GM21619 (cell line): ENCODE results near the gene ANKRD44.
A peak's percentile ranks its signal among the peaks of the same experiment; 100 is the strongest.

Source experiments
- ATAC-seq: cut with Tn5 transposase; IDR thresholded peaks from one replicate; pipeline ENCODE4 v1.9.1; 2021; ENCODE audit not compliant: unreplicated experiment

The ANKRD44 gene

GRCh38 chr2:197264332-197264731 lies 46.2 kb downstream of the ANKRD44 start:
- no peak for ATAC-seq

- no peak for ATAC-seq
Measured at GRCh38 chr2:197263077-197263476, 47.5 kb downstream of the ANKRD44 start.

DNA sequence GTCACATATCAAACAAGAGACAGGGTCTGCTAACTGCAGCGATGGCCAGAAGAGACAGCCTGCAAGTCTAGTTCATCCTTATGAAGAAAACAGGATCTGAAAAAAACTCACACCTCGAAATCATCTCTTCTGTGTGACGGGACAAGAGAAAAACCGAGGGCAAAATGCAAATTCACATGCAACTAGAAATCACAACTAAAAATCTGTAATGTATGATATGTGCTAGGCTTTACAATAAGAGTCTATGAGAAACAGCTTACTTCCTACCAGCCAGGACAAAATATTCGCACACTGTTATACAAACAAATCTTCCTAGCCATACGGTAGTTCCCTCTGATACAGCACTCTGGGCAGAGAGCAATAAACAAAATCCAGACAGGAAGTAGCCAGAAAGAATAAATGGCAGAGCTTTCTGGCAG lies 48.8 kb downstream of the ANKRD44 start:
- ATAC-seq = peak; percentile 60

DNA sequence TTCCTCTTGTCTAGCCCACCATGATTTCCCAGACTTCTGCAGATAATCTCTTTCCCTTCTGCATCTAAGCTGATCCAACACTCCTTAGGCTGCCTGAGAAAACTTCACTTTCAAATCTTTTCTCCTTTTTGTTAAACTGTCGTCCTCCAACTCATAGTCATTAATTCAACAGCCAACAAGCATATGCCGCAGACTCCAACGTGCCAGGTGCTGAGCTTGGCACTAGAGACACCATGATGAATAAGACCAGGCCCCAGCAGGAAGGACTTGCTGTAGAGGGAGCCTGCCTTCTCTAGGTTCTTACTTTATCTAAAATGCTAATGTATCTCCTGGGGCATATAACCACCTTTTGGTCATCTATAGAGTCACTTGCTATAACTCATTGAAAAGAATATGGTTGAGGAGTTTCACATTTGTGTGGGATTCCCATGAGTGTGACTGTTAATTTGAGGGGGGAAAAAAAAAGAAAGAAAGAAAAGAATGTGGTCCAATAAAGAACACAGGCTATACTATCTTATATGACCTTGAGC lies 51.0 kb downstream of the ANKRD44 start:
- ATAC-seq = no peak

- ATAC-seq = no peak
Measured at GRCh38 chr2:197258580-197258979, 52.0 kb downstream of the ANKRD44 start.

DNA sequence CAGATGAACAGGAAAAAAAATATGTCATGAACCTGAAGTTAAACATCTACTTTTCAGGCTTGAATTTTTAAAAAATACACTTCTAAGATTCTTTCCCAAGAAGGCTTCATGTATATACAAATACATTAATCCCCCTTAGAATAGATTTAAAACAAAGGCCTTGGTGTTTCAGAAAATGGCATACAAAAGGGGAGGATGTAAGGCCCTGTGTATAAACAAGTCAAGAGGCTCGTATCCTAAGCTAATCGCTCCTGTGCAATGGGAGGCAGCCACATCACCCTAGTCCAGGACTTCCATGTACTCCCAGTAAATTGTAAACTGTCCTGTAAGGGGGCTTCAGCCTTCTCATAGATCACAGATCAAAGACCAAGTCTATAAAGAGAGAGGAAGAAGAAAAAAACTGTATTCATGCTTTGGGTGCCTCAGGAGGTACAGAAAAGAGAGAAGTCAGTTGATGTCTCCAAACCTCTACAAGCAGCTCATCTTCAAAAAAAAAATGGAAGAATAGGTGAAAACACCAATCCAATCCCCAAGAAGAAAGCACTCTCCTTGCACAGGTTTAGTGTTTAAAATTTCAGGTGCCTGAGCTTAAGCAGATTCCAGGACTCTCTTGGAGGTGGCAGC lies 53.9 kb downstream of the ANKRD44 start:
- no peak for ATAC-seq

- peak; percentile 3 for ATAC-seq
Measured at GRCh38 chr2:197256021-197256420, 54.6 kb downstream of the ANKRD44 start.

- peak; percentile 93 for ATAC-seq
Measured at GRCh38 chr2:197255543-197255942, 55.0 kb downstream of the ANKRD44 start.

DNA sequence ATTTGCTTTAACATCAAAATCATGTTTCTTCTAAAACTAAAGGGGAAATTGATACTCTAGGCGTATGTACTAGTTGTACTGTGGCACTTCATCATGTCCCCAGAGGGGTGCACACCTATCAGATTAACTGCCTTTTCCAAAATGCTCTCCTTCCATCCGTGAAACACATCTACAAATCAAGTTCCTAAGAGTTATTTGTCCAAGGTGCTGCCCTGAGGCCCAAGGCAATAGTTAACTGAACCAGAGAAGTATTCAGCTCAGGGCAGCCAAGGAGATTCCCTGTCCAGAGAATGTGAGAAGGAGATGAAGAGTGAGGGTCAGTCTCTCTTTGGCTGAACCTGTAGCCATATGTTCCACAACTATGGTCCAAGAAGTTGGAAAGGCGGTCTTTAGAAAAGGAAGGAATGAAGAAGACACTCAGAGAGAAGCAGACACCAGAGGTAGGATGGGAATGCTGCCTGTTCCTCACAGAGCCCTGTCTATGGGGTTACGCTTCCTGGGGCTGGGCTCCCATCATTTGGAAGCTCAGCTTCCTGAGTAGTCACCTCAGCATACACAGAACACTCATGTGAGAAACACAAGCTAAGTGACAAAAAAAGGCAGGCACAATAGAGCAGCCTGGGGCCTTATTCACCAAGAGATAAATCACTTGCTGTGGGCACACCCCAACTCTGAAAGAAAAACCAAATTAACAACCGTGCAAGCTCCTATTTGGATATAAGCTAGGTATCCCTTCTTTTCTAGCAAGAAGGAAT lies 55.6 kb downstream of the ANKRD44 start:
- peak; percentile 25 for ATAC-seq

GRCh38 chr2:197251576-197251975 lies 59.0 kb downstream of the ANKRD44 start:
- ATAC-seq = no peak

GRCh38 chr2:197251163-197251562 lies 59.4 kb downstream of the ANKRD44 start:
- no peak for ATAC-seq

GRCh38 chr2:197250084-197250397 lies 60.5 kb downstream of the ANKRD44 start:
- no peak for ATAC-seq

GRCh38 chr2:197249381-197250083 lies 61.0 kb downstream of the ANKRD44 start:
- no peak for ATAC-seq

DNA sequence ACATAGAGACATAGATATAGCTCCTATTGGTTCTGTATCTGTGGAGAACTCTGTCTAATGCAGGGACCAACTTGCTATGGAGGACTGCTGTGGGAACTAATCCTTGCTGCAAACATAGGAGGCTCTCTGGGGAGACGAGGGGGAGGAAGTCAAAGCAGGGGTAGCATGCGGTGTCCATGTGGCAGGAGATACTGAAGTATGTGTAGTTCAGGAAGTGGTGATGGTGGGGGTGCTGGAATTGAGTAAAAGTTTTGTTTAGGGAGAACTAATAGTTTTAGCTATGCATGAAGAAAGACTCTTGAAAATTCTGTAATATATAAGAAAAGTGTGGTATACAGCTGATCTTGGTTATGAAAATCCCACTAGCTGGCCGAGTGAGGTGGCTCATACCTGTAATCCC lies 62.0 kb downstream of the ANKRD44 start:
- ATAC-seq = no peak

DNA sequence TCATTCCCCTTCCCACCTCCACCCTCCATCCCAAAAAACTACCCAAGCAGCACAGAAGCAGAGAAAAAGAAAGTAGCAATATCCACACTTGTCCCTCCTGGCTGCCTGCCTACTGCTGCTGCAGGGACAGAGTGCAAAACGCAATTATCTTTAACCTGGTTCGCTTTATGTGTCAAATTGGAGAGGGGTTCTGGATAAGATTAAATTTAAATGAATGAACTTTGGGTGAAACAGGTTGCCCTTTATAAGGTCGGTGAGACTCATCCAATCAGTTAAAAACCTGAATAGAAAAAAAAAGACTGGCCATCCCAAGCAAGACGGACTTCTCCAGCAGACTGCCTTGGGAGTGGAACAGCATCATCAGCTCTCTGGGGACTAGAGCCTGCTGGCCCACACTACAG lies 62.6 kb downstream of the ANKRD44 start:
- ATAC-seq = no peak

- no peak for ATAC-seq
Measured at GRCh38 chr2:197247083-197247482, 63.5 kb downstream of the ANKRD44 start.

DNA sequence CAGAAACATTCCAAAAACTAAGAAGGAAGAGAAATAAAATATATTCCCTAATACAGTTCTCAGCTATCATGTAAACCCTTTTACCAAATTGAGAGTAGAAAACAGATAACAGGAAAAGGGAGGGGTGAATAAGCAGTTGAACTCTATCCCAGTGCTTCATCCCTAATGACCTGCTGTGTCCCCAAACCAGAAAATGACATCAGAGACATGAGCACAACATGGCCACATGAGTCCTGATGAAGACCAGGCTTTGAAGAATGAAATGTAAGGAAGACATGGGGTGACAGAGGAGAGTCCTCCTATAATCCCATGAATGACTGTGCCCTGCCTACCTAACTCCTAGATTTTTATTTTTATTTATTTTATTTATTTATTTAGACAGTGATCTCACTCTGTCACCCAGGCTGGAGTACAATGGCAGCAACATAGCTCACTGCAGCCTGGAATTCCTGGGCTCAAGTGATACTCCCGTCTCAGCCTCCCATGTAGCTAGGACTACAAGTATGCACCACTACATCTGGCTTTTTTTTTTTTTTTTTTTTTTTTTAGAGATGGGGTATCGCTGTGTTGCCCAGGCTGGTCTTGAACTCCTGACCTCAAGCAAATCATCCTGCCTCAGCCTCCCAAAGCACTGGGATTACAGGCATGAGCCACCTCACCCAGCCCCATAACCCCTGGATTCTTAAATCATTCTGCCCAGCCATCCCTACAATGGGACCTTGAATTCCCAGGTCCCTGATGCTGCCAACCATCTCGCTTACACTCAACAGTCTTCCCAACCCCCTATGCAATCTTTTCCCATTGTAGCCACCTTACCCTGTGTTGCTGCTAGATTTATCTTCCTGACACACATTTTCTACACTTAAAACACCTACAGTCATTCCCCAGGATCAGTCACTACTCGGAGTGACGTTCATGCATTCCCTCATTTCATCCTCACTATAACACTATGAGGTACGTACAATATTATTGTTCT lies 64.5 kb downstream of the ANKRD44 start:
- no peak for ATAC-seq

DNA sequence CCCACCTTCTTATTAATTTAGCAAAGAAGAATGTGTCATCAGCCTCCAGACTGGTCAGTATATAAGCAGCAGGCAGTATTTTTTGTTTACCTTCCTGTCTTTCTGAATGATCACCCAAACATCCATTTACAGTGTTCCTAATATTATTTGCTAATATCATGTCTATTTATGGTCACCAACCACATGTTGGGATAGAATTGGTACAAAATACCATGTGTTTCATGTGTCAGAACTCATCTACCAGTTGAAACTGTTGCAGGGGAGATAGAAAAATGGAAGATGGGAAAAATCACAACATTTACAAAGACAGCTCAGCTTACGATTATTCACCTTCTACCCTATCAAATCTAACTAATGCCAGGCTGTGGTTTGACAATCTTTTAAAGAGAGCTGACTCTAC lies 66.2 kb downstream of the ANKRD44 start:
- no peak for ATAC-seq

DNA sequence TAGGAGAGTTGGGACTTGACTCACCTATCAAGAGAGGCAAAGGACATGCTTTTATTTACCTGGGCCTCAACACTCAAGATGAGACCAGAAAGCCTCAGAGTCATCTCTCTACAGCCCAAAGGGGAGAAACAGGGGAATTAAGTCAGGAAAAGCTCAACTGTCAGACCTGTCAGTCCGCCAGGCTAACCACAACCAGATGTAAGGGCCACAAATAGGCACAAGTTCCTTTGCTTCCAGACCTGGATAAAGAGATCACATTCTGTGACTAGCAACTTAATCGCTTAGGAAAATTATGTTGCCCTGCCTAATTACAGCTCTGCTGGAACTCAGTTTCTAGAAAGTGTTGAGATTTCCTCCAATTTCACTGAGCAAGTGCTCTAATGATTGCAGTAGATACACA lies 67.9 kb downstream of the ANKRD44 start:
- no peak for ATAC-seq

- no peak for ATAC-seq
Measured at GRCh38 chr2:197241596-197241995, 69.0 kb downstream of the ANKRD44 start.

DNA sequence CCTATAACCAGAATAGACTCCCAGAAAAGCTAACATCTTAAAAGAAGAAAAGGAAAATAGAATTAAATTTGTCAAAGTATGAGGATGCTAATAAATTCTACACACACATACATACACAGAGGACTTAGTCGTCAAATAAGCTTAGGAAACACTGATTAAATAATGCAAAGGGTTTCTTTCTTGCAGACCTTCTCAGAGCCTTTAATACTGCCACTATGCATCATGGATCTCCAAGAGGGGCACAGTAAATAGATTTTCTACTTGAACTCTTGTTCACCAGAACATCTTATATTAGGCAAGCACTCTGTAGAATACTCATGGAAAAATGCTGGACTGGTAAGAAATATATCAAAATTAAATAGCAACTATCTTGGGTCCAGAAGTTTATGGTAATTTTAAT lies 69.4 kb downstream of the ANKRD44 start:
- ATAC-seq = no peak
